NCI-H2081 (cell line): ENCODE results near the gene ATP5ME.
"Not testable (repeated sequence)": the region's sequence is repeated elsewhere in the genome, so short reads cannot be mapped to it uniquely, and the experiment has no call there.

Source experiments
- DNase-seq, 2 experiments: peaks; one replicate each; lab custom pipeline; 2025; lab: John Stamatoyannopoulos, UW

Gene ATP5ME

GRCh38 chr4:683982-684622 is 10.0 kb upstream of the ATP5ME start:
- peak; percentile 24 to 53 for DNase-seq

GRCh38 chr4:683247-683897 is 9.3 kb upstream of the ATP5ME start:
- no peak for DNase-seq

- peak; percentile 18 to 54 for DNase-seq
These were observed 8.6 kb upstream of the ATP5ME start for GRCh38 chr4:682490-683172.

GRCh38 chr4:681736-682451 is 7.8 kb upstream of the ATP5ME start:
- peak; percentile 75 to 79 for DNase-seq

GRCh38 chr4:680928-681645 is 7.0 kb upstream of the ATP5ME start:
- no peak for DNase-seq

GRCh38 chr4:680551-680927 is 6.5 kb upstream of the ATP5ME start:
- DNase-seq: no peak

GRCh38 chr4:680091-680490 is 6.0 kb upstream of the ATP5ME start:
- no peak for DNase-seq

- DNase-seq: no peak
These were observed 5.6 kb upstream of the ATP5ME start for GRCh38 chr4:679629-680028.

- DNase-seq: no peak
These were observed 5.0 kb upstream of the ATP5ME start for GRCh38 chr4:679104-679481.

GRCh38 chr4:678331-679103 is 4.4 kb upstream of the ATP5ME start:
- DNase-seq: no peak

- DNase-seq: peak in 1 of 2 experiments; percentile 47
These were observed 3.6 kb upstream of the ATP5ME start for GRCh38 chr4:677431-678293.

GRCh38 chr4:676871-677235 is 2.8 kb upstream of the ATP5ME start:
- DNase-seq: no peak

GRCh38 chr4:675980-676870 is 2.1 kb upstream of the ATP5ME start:
- no peak for DNase-seq

- no peak for DNase-seq
These were observed 1.2 kb upstream of the ATP5ME start for GRCh38 chr4:675036-675882.

- DNase-seq: peak in 1 of 2 experiments; percentile 25
These were observed 556 bp downstream of the ATP5ME start for GRCh38 chr4:673349-674091.

GRCh38 chr4:671769-672168 is 2.3 kb downstream of the ATP5ME start:
- no peak for DNase-seq

GRCh38 chr4:669806-670559 is 4.1 kb downstream of the ATP5ME start:
- not testable (repeated sequence) for DNase-seq
